Embryonic facial prominence (tissue), 1 donor: ENCODE data around the gene CEND1.
A peak's percentile ranks its signal among the peaks of the same experiment; 100 is the strongest.

ENCODE experiments used
- DNase-seq: peaks from one replicate; pipeline ENCODE4 v3.0.0-alpha.2; 2016; ENCODE audit errors: extremely low spot score

The CEND1 gene

DNA sequence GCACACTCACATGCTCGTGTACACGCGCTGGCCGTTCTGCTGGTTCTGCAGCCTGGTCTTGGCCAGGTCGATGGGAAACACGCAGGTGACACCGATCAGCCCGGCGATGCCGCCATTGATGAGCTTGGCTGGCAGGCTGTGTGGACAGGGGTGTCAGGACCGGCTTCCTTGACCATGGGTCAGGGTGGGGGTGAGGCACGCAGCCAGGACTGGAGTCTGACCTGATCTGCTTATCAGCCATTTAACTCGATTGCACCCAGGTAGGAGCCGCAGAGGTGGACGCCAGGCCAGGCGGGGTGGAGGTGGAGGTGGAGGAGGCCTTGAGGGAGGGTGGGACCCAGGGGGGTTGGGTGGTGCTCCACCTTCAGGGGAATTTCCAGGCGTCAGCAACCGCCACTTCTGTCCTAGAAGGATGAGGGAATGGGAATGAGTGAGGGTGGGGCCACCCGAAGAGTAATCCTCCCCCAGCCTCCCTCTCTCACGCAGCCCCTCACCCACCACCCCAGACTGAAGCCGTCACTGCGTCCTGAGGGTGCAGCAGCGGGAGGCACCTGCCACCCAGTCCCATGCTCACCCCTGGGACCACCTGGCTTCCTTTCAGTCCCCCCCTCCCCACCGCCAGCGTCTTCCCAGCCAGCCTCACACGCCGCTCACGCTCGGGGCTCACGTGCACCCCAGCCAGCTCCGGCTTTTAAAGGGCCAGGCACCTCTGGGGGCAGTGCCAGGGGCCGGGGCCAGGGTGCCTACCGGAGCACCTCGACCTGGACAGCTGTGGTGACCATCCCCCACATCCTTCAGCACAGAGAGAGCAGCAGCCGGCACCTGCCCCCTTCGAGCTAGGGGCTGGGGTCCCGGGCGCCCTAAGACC is 5.1 kb upstream of the CEND1 start:
- DNase-seq: no peak

DNA sequence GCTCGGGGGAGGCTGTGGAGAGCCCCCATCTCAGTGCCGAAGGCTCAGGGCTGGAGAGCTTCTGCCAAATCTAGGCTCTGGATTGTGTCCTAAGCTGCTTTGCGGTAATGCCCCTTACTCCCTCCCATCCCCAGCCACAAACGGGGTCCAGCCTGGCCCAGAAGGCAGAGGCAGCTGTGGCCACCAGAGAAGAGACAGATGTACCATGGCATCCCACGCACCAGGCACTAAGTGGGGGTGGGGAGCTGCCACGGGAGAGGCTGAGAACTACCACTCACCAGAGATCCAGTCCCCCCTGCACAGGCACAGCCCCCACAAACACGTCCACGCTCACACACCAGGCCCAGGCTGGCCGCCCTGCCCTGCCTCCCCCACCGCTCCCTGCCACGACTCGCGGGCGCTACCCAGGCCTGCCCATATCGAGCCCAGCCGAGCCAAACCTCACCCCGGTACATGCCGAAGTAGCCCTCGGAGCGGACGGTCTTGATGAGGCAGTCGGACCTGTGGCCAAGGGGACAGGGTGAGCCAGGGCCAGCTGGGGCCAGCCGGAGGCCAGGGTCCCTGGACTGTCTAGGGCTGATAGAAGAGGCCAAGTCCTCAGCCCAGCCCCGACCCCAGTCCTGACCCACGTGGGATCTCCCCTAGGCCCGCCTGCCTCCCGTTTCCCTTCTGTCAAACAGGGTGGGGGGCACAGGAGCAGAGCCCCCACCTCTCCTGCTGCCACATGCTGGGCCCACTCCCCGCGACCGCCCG is 4.3 kb upstream of the CEND1 start:
- no peak for DNase-seq

DNA sequence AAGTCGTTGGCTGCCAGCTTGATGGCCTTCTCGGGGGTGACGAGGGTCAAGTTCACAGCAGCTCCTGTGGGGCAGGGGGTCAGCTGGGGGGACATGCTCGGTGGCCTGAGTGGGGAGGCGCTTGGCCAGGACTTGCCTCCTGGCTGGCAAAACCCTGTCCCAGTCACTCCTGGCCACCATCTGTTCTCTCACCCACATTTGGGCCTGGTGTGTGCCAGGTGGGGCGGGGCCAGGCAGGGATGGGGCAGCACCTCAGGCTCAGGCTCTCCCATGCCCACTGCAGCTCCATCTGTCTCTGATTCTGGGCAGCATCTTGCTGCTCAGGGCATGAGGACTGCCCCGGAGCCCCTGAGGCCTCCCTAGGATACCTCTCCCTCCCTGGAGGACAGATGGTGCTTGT is 3.7 kb upstream of the CEND1 start:
- no peak for DNase-seq

DNA sequence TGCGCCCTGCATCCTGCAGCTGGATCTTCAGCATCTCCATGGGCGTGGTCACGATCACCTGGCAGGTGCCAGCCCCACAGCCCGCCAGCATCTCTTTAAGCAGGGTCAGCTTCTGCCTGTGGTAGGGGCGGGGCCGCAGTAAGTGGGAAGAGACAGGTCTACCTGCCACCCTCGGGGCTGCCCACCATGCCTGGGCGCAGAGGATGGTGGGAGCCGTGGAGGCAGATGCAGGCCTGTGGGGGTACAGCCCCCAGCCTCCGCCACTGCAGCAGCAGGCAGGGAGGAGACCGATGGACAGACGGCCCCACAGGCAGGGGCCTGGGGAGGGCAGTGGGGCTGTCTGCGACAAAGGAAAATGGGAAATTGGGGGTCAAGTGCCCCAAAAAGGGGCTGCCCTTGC is 3.0 kb upstream of the CEND1 start:
- DNase-seq: no peak

DNA sequence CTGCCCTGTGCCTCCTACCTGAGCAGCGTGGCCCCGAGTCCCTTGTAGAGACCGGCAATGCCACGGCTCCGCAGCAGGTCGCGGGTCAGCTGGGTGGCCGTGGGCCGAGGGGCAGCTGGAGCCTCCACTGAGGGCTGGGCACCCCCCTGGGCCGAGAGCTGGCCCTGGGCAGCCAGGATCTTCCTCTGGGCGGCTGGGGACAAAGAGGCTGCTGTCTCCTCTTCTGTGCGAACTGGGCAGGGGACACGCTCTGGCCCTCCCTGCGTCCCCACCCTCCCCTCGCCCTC is 2.6 kb upstream of the CEND1 start:
- DNase-seq: no peak

DNA sequence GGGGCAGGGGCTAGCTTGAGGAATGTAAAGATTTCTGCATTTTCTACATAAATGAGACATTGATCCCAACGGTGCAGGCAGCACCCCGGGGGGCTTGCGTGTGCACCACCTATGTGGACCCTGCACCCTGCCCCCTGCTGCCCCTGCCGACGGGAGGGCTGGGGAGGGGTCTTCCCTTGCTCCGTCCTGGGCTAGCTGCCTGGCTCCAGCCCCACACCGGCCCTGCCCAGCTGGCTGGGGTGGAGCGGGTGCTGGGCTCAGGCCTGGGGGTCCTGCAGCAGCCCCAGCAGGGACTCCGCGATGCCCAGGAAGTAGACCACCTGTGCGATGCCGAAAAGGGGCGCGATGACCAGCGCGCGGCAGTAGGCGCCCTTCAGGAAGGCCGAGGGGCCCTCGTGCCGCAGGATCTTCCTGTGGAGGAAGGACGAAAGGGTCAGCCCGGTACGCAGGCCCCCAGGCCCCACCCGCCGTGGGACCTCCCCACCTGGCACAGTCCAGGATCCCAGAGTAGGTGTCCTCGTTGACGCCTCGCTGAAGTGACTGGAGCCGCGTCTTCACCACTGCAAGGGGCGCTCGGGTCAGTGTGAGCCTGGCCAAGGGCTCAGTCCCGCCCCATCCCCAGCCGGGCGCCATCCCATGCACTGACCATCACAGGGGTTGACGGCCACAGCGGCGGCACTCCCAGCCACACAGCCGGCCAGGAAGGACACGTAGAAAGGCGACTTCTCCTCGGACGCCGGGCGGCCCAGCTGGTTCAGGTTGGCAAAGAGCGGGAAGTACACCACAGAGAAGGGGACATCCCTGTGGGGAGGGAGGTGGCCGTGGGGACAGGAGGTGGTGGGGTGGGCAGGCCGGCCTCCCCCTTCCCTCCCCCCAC is 2.0 kb upstream of the CEND1 start:
- no peak for DNase-seq

DNA sequence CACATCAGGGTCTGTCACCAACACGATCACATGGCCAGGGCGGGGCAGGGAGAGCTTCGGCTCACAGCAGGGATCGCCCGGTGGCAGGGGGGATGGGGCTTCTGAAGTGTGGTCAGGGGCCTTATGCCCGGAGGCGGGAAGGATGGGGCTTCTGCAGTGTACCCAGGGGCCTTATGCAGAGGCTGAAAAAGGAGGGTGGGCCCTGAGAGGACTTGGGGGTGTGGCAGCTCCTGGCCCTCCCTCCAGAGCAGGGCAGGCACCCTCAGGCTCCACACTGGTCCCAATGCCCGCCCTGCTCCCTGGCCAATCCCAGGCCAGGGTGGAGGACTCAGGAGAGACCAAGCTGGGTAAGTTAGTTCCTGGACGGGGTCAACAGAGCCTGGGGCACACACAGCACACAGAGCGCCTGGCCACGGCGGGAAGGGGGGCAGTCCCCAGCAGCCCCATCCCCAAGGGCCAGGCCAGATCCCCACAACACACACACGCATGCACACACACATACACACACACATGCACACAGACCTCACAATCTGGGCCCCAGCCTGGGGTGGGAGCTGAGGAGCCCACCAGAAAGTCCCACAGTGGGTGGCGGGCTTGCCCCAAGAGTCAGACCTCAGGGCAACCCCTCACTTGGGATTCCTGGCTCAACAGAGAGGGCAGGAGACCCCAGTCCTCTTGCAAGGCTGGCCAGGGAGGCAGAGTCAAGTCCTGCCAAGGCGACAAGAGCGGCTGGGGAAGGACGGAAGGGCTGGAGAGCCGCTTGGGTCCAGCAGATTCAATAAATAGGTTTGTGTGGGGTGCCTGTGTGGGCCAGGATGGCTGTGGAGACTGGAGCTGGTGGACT is 1.1 kb upstream of the CEND1 start:
- DNase-seq: no peak

DNA sequence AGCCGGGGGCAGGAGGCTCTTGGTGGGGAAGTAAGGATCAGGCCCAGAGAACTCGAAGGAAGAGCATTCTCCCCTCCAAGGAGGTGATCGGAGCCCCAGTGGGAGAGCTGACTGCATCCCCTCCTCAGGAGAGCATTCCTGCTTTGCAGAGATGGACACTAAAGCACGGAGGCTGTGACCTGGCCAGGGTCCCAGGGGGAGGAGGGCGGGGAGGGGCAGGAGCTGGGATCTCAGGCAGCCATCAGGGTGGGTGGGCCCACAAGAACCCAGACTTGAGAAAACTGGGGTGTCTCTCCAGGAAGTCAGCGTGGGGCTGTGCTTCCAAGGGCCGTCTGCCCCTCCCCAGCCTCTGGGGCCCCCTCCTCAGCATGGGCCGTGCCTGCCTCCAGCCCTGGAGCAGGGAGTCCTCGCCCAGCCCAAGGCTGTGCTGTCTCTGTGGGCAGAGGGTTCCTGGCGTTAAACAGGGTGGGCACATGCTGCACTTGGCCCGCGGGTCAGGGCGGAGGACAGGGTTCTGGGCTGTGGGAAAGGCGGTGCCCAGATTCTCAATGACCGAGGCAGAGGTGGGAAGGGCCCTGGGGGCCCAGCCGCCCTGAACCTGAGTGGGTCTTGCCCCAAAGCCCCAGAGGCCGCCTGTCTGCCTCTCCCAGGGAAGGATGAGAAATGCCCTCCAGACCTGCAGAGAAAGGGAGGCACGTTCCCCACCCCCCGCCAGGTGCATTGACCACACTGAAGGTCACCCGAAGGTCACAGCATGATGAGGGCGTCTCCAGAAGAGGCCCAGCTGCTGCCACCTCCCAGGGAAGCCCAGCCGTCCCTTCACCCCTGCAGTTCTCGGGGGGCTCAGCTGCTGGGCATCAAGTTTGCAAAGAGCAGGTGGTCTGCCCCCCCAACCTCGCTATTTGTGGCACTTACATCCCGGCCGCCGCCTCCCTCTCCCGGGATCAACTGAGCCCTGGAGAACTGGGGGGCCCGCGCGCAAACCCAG is 643 bp downstream of the CEND1 start:
- no peak for DNase-seq

DNA sequence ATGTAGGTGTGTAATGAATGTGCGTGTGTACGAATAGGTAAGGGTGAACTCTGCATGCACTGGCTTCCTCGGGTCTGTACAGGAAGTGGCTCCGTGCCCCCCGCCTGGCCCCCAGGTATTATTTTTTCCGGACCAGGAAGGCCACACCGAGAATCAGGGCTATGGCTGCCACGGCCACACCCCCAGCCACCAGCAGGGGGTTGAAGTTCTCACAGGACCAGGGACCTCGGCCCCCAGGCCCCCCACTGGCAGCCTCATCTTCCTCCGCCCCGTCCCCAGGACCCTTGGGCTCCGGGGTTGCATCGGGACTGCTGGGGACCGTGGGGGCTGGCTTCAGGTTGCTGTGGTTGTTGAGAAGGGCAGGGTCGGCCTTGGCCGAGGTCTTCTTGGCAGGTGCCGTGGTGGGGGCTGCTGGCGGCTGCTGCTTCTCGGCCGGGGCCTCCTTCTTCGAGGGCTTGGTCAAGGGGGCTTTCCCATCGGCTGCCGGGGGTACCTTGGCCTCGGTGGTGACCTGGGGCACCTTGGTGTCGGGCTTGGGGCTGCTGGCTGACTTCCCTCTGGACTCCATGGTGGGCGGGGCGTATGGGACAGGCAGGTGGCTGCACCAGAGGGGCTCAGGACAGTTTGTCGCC is 1.8 kb downstream of the CEND1 start:
- DNase-seq: no peak

DNA sequence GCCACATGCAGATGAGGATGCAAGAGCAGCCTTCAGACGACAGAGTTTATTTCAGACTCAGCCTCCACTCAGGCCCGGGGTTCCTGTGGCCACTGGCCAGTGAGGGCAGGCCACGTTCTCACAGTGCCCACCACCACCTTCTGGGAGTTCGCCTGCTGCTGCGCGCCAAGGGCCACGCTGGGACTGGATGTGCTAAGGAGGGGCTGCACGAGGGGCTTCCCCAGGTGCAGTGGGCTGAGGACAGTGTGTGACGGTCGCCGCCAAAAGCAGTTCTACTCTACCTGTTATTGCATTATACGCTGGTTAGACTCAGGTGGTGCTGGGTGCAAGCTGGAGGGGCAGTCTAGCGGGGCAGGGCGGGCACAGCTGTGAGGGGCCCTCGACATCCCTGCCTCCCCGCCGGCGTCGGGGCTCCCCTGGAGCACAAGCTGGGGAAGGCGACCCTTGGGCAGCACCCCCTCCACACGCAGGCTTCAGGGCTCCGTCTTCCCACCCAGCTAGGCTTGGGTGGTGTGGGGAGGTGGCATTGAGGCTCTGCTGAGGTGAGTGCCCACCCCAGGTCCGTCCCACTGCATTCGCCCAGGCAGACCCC is 2.7 kb downstream of the CEND1 start:
- no peak for DNase-seq

DNA sequence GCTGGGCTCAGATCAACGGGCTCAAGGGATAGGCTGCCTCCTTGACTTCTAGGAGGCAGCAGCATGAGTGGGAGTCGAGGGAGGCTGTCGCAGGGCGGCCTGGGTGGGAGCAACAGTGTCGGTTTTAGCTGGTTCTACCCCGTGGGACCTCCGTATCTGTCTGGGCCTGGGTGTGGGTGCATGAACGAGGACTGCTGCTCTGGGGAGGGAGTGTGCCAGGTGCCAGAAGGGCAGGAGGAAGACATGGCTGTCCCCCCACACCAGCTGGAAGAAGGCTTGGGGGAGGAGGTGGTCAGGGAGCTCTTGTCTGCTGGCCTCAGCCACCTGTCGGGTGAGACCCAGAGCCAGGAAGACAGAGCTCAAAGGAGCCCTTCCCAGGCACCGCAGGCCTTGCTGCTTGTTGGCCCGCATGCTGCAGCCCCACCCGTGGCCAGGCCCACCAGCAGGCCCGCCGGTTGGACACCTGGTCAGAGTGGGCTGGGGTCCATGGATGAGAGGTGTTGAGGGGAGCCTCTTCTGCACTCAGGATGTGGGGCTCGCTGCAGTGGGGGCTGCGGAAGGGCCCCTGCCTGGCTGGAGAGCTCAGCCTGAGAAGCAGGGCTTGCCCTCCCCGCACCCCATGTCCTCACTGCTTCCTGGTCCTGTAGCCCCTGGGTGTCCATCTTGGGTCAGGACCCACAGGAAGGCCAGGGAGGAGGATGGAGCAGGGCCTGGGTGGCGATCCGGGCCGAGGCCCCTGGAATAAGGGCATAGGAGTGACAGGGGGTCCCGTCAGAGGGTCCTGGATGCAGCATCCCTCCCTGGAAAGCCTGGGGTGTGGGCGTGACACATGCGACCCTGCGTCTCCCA is 3.4 kb downstream of the CEND1 start:
- DNase-seq: no peak

DNA sequence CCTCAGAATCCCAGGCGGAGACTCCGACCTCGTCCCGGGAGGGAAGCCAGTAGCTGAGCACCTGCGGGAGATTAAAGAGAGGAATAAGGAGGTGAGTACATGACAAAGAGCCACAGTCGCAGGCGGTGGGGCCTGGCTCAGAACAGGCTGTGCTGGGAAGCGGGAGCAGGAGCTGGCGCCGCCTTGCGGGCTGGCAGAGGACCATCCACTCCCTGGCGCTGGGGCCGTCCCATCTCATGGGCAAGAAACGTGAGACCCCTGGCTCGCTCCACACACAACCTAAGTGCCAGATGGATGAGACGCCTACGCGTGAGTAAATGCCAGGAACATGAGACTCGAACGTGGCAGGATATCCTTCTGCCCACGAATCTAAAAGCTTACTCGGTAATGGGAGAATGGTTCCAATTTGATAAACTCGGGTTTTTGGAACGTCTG is 6.3 kb downstream of the CEND1 start:
- peak; percentile 71 for DNase-seq

DNA sequence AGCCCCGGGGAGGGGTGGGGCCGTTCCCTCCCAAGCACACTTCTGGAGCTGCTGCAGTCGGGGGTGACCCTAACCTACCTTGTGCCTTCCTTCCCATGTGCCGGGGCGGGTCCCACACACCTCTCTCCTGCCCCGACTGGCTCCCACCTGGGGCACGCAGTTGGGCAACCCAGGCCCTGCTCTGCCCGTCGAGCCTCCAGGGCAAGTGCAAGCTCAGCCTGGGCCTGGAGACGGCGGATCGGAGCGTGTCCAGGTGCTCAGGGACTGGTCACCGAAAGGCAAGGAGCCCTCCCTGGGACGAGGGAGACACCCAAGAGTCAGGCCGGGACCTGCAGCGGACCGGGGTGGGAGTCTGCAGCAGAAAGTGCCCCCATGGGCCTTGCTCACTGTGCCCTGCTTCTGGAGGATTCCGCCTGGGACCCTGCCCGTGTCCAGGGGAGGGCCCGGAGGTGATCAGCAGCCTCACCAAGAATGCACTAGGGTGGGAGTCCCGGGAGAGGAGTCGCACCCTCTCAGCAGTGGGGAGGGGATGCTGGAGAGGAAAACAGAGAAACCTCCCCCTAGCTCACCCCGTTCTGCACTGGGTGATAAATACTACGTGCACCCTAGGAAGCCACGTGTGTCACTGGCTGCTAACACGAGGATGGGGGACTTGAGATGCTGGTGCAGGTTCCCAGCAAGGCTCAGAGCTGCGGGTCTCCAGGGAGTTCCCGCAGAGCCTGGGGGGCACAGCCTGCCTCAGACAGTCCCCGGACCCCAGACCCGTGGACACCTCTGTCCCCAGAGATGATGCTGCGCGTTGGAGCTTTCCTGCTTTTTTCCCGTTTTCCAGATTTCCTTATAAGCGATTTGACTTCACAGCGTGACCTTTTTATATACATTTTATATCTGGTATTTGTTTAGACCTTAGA is 7.4 kb downstream of the CEND1 start:
- no peak for DNase-seq

DNA sequence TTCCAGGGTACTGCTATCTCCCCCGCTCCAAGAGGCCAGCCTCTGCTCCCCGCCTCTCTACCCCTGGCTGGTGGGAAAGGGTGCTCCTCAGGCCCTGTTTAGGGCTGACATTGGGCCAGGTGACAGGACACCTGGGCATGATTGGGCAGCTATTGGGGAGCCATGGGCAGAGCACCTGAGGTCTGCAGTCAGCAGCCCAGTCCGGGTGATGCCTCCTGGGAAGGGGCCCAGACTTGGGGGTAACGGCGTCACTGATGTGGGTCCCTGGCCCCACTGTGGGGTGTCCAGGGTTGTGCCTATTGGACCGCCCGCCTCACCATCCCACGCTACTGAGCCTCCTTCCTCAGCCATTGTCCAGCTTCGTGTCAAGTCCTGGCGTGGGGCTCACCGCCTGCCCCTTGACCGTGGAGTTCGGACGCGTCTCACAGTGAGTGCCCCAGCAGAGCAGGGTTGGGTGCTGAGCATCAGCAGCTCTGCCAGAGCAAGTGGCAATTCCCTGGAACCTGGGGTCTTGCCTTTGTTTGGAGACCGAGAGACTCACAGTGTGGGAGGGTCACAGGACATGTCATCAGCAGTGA is 9.8 kb downstream of the CEND1 start:
- no peak for DNase-seq

DNA sequence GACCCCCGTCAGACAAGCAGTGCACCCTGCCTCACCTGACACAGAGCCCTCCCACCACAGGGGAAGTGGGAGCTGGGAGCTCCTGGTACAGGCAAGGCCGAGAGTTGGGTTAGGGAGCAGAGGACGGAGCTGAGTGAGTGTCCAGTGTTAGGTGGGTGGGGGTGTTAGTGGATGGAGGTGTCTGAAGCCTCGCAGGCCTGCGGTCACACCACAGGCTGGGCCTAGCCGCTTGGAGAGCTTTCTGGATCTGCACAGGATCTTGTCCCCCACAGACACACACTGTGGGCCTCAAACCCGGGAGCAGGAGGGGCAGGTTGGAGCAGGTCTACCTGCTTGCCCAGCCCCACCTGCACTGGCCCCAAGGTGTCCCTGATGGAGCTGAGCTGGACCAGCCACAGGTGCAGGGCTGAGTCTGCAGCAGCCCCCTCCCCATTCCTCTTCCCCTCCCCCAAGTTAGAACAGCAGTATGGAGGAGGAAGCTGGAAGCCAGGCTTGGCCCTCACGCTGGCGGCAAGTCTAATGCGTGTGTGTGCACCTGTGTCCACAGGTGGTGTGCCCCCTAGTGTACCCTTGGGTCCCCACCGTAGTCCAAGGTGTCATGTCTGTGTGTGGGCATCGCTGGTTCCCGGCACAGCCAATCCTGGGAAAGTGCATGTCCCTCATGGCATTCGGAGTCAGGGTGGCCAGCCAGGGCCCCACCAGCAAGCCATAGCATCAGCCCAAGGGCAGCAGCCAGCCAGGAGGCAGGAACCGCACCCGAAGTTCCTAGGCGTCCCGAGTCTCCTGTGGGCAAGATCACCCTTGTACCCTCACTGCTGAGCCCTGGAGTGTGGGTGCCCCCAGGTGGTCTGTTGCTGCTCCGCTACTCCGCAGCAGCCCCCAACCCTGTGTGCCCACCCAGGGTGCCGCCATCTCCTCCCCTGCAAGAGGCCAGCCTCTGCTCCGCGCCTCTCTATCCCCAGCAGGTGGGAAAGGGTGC is 10.6 kb downstream of the CEND1 start:
- no peak for DNase-seq
